Measurements from ENCODE around the gene RBM44. TPM values are rescaled to one million over a fixed set of nuclear protein-coding genes. Genes with fewer than 3 reads are reported as not detected.
A peak's percentile ranks its signal among the peaks of the same experiment; 100 is the strongest.

Gene RBM44
- total RNA-seq, 4 donors from 2014 or later: 0.45 to 1.4 (median 0.93) TPM

DNA sequence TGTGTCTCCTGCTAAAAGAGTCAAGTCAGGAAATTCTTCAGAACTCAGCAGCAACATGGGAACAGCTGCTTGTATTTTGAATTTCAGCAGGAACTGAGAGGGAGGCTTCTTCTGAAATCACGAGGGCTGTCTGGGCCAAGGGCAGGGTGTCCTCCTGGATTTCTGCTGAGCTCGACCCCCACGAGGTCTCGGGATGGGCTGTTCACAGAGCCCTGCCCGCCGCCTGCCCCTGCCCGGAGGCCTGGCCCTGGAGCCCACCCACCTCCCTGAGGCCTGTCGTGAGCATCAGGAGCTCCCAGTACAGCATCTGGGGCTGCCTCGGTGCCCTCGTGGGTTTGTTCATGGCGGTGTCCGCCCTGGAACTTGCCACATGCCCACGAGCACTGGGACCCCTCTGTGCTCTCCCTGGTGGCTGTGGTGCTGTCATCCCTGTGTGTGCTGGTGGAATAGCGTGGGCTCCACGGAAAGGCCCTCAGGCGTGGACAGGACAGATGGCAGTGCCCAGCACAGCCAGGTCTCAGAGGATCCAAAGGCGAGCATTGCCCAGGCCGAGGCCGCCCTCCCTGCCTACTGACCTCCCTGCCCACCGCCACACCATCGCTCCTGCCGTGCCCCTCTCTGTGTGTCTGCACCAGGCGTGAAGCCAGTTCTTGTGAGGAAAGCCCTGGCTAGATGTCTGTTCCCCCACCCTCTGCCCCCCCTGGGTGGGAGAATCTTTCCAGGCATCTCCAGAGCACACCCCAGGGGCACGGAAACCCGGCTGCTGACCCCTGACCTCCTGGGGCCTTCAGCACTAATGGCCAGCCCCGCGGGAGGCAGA lies 86.7 kb downstream of the RBM44 start:
- ATAC-seq: peak; percentile 0
- Histone ChIP-seq H3K4me3 (peak overlapping the region in 1 of 2 donors; percentile 10), H3K36me3 (peaks cover 0 to 6% of the 10 kb centered on the region in 2 donors), H3K9me3 (no peaks in the 10 kb centered on the region), H3K27ac (peak overlapping the region; percentile 74 to 98 (median 96)), H3K27me3 (no peaks in the 10 kb centered on the region), H3K4me1 (peaks cover 11 to 82% (median 30%) of the 10 kb centered on the region in 3 donors)
- no peak for TF ChIP-seq EP300 (IDR thresholded peaks at IDR 0.05)
- no peak for TF ChIP-seq POLR2AphosphoS5 (IDR thresholded peaks at IDR 0.05)
- TF ChIP-seq, protein P1, sequence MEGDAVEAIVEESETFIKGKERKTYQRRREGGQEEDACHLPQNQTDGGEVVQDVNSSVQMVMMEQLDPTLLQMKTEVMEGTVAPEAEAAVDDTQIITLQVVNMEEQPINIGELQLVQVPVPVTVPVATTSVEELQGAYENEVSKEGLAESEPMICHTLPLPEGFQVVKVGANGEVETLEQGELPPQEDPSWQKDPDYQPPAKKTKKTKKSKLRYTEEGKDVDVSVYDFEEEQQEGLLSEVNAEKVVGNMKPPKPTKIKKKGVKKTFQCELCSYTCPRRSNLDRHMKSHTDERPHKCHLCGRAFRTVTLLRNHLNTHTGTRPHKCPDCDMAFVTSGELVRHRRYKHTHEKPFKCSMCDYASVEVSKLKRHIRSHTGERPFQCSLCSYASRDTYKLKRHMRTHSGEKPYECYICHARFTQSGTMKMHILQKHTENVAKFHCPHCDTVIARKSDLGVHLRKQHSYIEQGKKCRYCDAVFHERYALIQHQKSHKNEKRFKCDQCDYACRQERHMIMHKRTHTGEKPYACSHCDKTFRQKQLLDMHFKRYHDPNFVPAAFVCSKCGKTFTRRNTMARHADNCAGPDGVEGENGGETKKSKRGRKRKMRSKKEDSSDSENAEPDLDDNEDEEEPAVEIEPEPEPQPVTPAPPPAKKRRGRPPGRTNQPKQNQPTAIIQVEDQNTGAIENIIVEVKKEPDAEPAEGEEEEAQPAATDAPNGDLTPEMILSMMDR (IDR thresholded peaks at IDR 0.05): no peak
- no peak for TF ChIP-seq POLR2A (IDR thresholded peaks at IDR 0.05)
- no CpG with 5 or more reads among the region's 27 CpGs for WGBS, 2 donors (ENCODE audit: low coverage in 1 of 2)

GRCh38 chr2:237885931-237886684 lies 87.5 kb downstream of the RBM44 start:
- H3K27ac ChIP-seq: peak overlapping the region; percentile 74 to 98 (median 96)
- H3K4me1 ChIP-seq: peaks cover 11 to 82% (median 30%) of the 10 kb centered on the region in 3 donors
- no CpG with 5 or more reads among the region's 26 CpGs for WGBS, 2 donors (ENCODE audit: low coverage in 1 of 2)
- H3K27me3 ChIP-seq: no peaks in the 10 kb centered on the region
- ATAC-seq: peak; percentile 79
- TF ChIP-seq, protein P1 (IDR thresholded peaks at IDR 0.05): peak in 2 of 4 experiments; percentile 42 to 63
- TF ChIP-seq POLR2A (IDR thresholded peaks at IDR 0.05) (peak; percentile 13 to 25), POLR2AphosphoS5 (IDR thresholded peaks at IDR 0.05) (peak; percentile 88), EP300 (IDR thresholded peaks at IDR 0.05) (peak; percentile 71)
- peaks cover 0 to 4% of the 10 kb centered on the region in 2 donors for H3K36me3 ChIP-seq
- no peaks in the 10 kb centered on the region for H3K9me3 ChIP-seq
- peak overlapping the region in 1 of 2 donors; percentile 12 for H3K4me3 ChIP-seq

GRCh38 chr2:237886685-237887481 lies 88.3 kb downstream of the RBM44 start:
- Histone ChIP-seq H3K27me3 (no peaks in the 10 kb centered on the region), H3K9me3 (no peaks in the 10 kb centered on the region), H3K36me3 (no peaks in the 10 kb centered on the region), H3K4me3 (peak overlapping the region in 1 of 2 donors; percentile 12), H3K4me1 (peaks cover 11 to 84% (median 30%) of the 10 kb centered on the region in 3 donors), H3K27ac (peak overlapping the region; percentile 74 to 98 (median 96))
- peak; percentile 100 for TF ChIP-seq POLR2AphosphoS5 (IDR thresholded peaks at IDR 0.05)
- TF ChIP-seq, protein P1 (IDR thresholded peaks at IDR 0.05): no peak
- peak; percentile 99 for TF ChIP-seq EP300 (IDR thresholded peaks at IDR 0.05)
- peak; percentile 9 to 11 for TF ChIP-seq POLR2A (IDR thresholded peaks at IDR 0.05)
- WGBS, 2 donors (ENCODE audit: low coverage in 1 of 2): 60% methylated on average over 3 of the region's 23 CpGs; no CpG with 5 or more reads in 1 of the 2 donors
- ATAC-seq: peak; percentile 91

DNA sequence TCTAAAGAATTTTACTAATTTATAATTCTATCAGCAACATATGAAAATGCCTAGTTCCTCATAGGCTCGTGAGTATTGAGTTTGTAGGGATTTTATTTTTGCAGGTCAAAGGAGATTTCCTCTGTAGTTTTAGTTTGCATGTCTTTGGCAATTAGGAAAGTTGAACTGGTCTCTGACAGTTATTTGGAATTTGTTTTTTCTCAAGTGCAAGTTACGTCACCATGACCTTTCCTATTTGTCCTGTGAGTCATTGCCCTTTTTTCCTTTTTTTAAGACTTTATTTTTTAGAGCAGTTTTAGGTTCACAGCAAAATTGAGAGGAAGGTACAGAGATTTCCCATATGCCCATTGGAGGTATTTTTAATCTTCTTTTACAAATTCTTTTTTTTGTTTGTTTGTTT lies 89.8 kb downstream of the RBM44 start:
- 6 to 43% methylated on average over 2 of the region's 2 CpGs for WGBS, 2 donors (ENCODE audit: low coverage in 1 of 2)
- TF ChIP-seq POLR2A (IDR thresholded peaks at IDR 0.05) (no peak), EP300 (IDR thresholded peaks at IDR 0.05) (no peak), POLR2AphosphoS5 (IDR thresholded peaks at IDR 0.05) (peak; percentile 94)
- TF ChIP-seq, protein P1 (IDR thresholded peaks at IDR 0.05): no peak

More for the DNA sequence above, 89.8 kb downstream of the RBM44 start:
- Histone ChIP-seq H3K27ac (peak overlapping the region; percentile 74 to 98 (median 96)), H3K4me1 (peaks cover 11 to 86% (median 30%) of the 10 kb centered on the region in 3 donors), H3K9me3 (no peaks in the 10 kb centered on the region), H3K27me3 (no peaks in the 10 kb centered on the region), H3K4me3 (no peak overlapping the region), H3K36me3 (no peaks in the 10 kb centered on the region)
- ATAC-seq: no peak
